ENCODE measurements around the gene RASGEF1B.
"Not testable (repeated sequence)": the region's sequence is repeated elsewhere in the genome, so short reads cannot be mapped to it uniquely, and the experiment has no call there.

RASGEF1B gene

DNA sequence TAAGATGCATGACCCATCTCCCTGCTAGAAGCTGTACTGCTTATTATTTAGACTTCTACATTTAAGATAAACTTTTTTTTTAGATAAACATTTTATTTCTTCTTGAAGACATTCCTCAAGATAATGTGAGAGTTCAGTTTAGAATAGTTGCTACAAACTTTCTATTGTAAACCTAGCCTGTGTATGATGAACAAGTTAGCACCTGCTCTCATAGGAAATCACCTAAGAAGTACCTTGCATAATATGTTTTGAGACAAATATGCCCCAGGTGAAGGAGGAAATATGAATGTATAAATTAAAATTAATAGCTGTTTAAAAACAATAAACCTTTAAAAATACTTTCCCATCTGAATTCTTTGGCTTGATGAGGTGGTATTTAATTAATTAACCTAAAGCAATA lies 35.6 kb downstream of the RASGEF1B start:
- DNase-seq (ENCODE audit: insufficient read length, low spot score) (no peak), FAIRE-seq (no peak)

DNA sequence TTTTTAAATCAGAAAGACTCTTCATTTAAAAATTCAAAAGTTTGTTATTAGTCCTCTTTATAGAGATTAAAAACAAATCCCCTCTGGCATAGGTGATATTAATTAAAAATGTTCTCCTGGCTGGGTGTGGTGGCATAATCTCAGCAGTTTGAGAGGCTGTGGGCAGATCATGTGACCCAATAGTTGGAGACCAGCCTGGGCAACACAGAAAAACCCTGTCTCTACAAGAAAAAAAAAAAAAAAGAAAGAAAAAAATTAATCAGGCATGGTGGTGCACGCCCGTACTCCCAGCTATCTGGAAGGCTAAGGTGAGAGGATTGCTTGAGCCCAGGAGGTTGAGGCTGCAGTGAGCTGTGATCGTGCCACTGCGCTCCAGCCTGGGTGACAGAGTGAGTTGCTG lies 38.9 kb downstream of the RASGEF1B start:
- no peak for FAIRE-seq
- no peak for DNase-seq (ENCODE audit: insufficient read length, low spot score)

DNA sequence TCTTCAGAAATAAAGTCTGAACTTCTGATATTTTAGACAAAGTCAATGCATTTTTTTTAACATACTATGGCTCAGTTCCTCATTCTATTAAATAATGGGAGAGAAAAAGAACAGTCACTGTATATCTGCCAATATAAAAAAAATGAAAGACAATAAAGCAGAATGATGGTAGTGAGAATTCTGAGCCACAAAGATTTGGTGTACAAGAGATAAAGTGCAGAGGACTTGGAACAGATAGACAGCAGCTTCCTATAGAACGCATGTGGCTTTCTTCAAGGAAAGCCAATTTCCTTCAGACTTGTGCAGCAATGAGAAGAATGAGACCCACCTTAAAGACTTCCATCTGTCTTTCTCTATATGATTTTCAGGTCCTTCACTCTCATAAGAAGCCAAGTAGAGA lies 39.7 kb downstream of the RASGEF1B start:
- no peak for DNase-seq (ENCODE audit: insufficient read length, low spot score)
- no peak for FAIRE-seq

DNA sequence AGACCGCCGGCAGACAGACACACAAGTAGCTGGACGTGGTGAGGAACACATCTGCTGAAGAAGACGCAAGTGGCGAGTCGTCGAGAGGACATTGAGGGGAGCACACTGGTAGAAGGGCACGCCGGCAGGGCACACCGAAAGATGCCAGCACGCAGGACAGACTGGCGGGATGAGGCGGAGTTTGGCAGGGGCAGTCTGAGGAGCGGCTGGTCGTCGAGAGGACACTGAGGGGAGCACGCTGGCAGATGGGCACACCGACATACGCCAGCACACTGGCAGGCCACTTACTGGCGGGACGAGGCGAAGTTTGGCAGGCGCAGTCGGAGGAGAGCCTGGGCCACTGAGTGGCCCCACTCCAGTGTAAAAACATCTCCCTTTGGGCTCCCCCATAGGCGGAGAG lies 42.1 kb downstream of the RASGEF1B start:
- DNase-seq (ENCODE audit: insufficient read length, low spot score) (no peak), FAIRE-seq (no peak)

DNA sequence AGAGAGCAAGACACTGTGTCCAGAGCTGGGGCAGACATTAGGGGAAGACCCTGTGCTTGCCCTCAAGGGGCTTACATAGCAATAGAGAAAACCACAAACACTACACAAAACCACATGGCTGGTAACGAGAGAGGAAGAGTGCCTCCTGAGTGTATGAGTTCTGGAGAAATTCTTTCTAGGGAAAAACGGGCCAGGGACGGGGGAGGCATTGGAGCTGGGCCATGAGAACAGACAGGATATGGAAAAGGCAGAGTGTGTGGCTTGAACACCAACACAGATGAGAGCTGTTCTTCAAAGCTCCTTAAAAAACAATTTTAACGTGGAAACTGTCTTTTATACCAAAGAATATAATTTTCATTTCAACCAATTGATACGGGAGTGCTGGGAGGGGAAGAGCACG lies 42.7 kb downstream of the RASGEF1B start:
- FAIRE-seq = no peak

DNA sequence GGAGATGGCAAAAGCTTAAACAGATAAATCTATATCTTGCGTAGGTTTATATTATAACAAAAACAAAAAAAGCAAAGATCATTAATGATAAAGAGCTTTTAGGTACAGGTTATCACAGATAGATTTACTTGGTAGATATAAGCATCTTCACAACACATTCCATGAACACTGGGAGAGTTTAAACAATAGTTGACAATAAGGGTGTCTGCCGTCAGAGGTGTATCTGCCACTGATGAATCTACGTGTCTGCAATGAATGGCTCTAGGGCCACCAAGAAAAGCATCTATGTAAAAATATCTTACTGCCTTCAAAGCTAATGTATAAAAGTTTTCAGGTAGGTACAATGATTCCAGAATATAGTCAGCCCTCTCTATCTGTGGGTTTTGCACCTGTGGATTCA lies 43.7 kb downstream of the RASGEF1B start:
- no peak for FAIRE-seq
- DNase-seq (ENCODE audit: insufficient read length, low spot score) = no peak

More for the DNA sequence above, 42.7 kb downstream of the RASGEF1B start:
- DNase-seq (ENCODE audit: insufficient read length, low spot score) = no peak

DNA sequence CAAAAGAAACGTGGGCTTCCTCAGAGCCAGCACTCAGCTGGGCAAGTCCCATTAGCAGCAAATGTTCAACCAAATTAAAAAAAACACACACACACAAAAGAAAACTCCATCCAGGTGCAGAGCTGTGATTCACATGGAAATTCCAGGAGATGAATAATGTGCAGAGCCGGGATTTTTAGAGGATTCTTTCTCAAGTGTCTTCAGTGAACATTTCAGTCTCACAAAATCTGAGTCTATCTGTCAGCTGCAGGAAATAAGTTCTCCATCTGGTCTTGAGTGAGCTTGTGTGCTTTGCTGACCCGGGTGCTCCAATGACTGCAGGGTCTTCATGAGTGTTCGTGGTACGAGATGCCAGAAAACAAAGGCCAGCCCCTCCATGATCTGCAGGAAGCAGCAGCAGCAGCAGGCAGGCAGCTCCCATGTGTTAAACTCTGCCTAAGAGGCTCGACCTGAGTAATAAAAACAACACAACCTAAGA lies 44.3 kb downstream of the RASGEF1B start:
- no peak for FAIRE-seq

DNA sequence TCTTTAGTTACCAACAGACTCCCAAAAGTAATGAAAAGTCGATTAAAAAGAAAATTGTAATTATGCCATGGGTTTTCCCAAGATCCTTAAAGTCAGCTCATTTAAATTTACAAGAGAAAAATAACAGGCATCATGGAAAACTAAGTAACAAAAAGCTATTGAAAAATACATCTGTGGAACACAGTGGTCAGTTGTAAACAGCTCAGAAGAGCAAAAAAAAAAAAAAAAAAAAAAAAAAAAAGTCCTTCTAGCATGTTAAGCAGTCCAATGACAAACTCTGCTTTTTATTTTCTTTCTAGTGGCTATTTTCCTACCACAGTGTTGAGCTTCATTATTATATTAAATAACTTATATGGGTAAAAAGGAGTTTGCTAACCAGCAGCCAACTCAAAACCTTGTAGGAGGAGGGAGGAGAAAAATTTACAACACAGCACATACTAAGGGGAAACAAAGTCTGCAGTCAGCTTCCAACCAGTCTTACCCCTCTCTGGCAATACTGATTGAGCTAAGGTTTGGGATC lies 44.9 kb downstream of the RASGEF1B start:
- DNase-seq (ENCODE audit: insufficient read length, low spot score) (no peak), FAIRE-seq (no peak)

More for the DNA sequence above, 44.3 kb downstream of the RASGEF1B start:
- no peak for DNase-seq (ENCODE audit: insufficient read length, low spot score)

DNA sequence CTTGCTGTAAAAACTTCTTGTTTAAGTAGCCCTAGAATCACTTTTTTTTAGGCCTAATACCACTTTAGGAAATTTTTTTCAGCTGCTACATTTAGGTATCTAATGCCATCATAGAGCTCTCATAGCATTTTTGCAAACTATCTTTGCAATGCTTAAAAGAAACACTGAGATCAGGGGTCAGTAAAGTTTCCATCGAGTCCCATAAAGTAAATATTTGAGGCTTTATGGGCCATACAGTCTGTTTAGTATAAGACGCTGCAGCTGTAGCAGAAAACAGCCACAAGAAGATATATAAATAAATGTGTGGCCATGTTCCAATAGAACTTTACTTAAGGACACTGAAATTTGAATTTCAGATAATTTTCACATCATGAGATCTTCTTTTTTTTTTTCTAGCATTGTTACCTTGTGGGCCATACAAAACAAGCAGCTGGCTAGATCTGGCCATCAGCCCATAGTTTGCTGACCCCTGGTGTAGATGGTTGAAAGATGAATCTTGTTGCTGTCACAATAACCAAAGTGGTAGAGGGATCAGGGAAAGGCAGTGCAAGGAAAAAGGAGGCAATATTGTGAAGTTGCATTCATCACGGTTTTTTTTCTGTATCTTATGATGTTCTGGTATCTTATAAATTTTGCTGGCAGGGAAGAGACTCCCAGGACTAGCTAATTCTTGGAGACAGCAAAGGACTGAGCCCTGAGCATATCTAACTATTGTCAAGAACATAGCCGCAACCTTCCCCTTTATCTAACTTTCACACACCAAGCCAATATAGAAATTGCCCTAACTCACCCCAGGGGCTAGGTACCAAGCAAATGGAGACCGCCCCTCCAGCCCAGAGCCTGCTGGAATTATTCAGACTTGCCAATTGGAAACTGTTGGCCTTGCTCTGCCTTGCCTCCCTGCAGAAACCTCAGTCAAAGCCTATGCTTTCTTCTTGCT lies 46.6 kb downstream of the RASGEF1B start:
- FAIRE-seq (no peak), DNase-seq (ENCODE audit: insufficient read length, low spot score) (no peak)

DNA sequence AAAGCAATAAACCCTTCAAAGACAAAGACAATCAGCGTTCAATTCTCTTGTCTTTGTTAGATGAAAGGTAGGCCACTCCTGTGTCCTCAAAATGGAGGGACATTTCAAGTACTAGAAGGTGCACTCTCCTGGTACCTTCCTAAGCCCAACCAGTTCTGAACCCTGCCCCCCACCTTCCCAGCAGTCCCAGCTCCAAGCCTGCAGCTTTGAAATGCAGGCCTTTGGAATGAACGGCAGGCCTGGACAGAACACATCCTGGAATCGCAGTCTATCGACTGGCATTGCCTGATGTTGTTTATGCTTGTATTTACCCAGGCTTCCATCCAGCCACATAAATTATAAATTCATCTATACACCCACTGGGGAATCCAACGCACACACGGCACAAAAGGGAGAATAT lies 47.4 kb downstream of the RASGEF1B start:
- DNase-seq (ENCODE audit: insufficient read length, low spot score) = no peak

DNA sequence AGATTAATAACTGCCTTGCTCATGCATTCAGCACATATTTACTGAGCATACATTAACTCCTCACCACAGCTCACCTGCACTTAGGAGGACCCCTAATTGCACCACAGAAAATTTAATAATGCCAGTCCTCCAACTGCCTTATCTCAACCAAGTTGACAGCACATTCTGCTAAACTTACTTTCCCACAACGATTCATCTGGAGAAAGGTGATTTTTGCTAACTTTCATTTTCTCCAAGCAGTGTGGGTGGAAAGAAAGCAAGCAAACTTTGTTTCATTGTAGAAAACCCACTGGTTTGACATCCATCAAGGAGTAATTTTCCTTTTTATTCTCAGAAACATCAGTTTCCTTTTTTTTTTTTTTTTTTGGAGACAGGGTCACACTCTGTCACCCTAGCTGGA lies 49.1 kb downstream of the RASGEF1B start:
- FAIRE-seq (no peak), DNase-seq (ENCODE audit: insufficient read length, low spot score) (no peak)

More for the DNA sequence above, 47.4 kb downstream of the RASGEF1B start:
- no peak for FAIRE-seq

DNA sequence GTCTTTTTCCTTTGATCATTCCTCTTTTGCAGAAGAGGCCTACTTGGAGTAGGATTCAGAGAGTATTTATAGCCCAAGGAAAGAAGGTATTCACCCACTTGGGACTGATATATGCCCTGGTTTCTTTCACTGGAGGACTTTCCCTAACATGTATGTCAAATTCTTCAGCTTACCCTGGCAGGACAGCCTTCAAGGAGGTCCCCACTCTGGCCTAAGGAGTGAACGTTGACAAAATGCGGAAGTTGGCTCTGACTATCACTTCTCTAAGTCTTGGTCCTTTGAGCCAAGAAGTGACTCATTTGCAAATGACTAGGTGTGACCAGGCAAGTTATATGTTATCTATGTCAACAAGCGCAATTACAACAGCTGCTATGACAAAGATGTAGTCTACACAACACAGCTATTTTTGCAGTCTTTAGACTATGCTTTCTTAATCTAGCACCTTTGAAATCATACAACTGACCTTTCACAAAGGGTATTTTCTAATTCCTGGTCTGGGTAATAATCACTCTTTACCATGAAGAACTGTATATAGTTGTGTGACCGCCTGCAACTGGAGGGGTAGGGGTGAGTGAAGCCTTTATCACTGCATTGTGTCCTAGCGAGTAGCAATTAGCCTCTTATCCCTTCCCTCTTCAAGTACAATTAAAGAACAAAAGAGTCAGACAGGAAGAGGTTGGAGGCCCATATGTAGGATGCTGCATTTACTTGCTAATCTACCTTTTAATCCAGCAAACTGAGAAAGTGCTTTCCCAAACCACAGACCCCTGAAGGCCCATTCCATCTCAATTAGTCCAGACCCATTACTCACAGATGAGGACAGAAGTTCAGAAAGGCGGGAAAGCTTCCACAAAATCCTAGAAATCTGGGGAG lies 50.1 kb downstream of the RASGEF1B start:
- DNase-seq (ENCODE audit: insufficient read length, low spot score) = peak; percentile 19
- peak; percentile 60 for FAIRE-seq

DNA sequence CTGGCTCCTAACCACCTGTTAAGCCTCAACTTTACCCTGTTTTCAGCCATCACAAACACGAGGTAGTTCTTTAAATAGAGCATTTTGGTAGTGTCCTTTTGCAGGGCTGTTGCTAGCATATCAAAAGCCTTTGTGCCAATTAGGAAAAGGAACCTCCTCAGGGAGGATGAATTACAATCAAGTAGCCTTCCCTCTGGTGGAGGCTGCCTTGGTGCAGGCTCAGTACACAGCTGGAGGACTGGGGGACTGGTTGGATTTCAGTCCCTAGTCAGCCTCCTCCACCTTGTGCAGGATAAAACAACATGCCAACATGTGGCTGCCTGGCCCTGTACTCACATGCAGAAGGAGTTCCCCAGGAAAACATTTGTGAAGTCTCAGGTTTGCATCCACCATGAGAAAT lies 53.1 kb downstream of the RASGEF1B start:
- FAIRE-seq (no peak), DNase-seq (ENCODE audit: insufficient read length, low spot score) (no peak)

DNA sequence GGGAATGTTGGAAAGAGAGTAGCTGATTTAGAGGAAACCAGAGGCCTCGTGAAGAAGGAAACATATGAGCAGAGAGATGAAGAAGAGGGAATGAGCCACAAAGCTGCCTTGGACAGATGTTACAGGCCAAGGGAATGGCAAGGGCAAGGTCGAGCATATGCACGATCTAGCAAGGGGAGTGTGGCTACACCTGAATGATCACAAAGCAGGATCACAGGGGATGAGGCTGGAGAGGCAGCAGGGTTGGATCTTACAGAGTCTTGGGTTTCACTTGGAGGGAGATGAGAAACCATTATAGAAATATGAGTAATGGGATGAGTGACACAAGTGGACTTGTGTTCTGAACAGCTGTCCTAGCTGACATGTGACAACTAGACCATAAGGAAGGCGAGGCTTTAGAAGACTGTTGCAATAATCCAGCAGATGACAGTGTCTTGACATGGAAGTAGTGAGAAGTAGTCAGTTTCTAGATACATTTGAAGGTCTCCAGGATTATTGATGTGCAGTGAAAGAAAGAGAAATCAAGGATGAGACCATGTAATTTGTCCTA lies 58.7 kb downstream of the RASGEF1B start:
- DNase-seq (ENCODE audit: insufficient read length, low spot score) = no peak
- FAIRE-seq = no peak

DNA sequence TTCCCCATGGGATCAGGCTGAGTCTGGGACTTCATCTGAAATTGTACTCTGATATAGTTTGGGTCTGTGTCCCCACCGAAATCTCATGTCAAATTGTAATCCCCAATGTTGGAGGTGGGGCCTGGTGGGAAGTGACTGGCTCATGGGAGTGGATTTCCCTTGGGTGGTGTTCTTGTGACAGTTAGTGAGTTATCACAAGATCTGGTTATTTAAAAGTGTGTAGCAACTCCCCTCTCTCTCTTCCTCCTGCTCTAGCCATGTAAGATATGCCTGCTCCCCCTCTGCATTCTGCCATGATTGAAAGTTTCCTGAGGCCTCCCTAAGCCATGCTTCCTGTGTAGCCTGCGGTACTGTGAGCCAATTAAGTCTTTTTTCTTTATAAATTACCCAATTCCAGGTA lies 61.0 kb downstream of the RASGEF1B start:
- no peak for DNase-seq (ENCODE audit: insufficient read length, low spot score)
- no peak for FAIRE-seq

DNA sequence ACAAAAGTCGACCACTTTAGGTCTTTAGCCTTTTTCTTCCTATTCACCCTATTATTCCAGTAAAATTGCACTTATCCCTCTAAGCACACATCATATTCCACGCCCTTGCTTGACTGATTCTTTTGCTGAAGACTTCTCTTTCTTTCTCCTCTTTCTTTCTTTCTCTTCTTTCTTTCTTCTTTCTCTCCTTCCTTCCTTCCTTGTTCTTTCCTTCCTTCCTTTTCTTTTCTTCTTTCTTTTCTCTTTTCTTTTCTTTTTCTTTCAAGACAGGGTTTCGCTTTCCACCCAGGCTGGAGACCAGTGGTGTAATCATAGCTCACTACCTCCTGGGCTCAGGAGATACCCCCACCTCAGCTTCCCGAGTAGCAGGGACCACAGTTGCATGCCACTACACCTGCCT lies 61.9 kb downstream of the RASGEF1B start:
- DNase-seq (ENCODE audit: insufficient read length, low spot score) = no peak
- no peak for FAIRE-seq

DNA sequence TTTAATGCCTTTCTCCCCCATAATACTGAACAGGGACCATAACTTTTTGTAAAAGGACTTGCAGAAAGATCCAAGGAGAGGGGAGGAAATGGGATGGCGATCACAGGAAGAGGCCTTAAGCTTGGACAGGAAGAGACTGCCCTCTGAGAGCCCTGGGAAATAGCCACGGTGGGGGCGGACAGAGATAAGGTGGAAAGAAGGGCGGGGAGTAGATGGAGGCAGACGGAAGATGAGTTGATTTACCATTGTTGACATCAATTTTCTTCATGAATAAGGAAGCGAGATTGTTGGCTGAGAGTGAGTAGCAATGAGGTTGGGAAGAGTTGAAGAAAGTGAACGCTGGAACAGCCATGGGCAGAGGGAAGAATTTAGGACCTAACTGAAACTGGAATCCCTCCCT lies 63.4 kb downstream of the RASGEF1B start:
- no peak for FAIRE-seq

DNA sequence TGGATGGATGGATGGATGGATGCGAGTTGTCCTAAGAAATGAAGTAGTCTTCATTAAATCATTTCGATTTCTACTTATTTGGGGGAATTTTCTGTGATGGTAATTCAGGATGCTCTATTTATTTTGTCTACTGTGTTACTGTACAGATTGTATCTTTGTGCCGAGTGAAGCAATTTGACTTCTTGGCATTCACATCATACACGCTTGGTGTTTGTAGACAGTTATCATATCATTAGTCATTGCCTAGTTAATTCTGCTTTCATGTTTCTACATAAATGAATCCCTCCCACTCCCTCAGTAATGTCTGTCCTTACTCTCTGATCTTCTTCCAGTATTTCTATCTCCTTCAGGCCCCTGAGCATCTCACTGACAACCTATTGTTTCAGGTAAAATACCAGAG lies 64.0 kb downstream of the RASGEF1B start:
- FAIRE-seq (no peak), DNase-seq (ENCODE audit: insufficient read length, low spot score) (no peak)

More for the DNA sequence above, 63.4 kb downstream of the RASGEF1B start:
- DNase-seq (ENCODE audit: insufficient read length, low spot score) = no peak

DNA sequence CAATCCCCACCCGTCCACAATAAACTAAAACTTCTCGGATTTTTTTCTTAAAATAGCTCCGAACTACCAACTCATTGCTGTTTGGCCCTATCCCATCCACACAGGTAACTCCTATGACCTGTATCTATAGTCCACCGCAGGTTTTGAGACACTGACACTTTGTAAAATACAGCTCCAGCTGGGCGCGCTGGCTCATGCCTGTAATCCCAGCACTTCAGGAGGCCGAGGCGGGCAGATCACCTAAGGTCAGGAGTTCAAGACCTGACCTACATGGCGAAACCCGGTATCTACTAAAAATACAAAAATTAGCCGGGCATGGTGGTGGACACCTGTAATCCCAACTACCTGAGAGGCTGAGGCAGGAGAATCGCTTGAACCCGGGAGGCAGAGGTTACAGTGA lies 65.2 kb downstream of the RASGEF1B start:
- not testable (repeated sequence) for FAIRE-seq; DNase-seq (ENCODE audit: insufficient read length, low spot score)

DNA sequence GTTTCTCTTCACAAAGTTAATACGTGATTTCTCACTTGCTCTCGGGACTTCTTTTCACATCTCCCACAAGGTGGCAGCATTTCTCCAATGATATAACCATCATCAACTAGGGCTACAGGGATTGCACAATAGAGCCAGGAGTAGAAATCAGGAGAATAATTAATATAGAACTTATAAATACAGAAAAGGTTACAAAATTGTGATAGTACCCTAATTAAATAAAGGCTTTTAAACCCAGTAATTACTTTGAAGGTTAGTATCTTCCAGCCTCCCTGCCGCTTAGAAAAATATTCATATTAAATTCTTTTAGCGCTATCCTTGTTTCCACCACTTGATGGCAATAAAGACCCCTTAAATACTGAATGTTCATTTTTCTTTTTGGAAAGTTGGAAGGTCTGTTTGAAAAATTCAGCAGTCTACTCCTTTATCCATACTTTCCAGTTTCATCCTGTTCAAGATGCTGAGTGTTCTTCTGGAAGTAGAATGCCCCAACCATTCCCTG lies 65.8 kb downstream of the RASGEF1B start:
- peak; percentile 27 for DNase-seq (ENCODE audit: insufficient read length, low spot score)
- FAIRE-seq = peak; percentile 83

DNA sequence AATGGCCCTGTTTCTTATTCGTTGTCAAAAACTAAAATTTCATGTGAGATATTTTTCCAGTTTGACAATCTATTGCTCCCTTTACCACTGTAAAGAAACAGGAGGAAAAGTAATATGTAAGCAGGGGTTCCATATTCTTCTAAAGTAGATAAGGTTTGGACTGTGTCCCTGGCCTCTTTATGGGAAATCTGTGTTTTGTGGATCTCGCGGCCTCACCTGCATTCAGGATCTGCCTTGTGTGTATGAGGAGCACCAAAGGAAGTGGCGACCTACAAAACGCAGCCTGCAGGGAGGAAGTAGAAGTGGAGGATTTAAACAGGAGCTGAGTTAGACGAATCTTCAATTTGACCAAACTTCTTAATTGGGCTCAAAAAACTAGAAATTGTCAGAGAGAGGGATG lies 67.0 kb downstream of the RASGEF1B start:
- no peak for FAIRE-seq

More for the DNA sequence above, 67.0 kb downstream of the RASGEF1B start:
- DNase-seq (ENCODE audit: insufficient read length, low spot score) = no peak
